ENCODE measurements around the gene SEC61A2. TPM values are rescaled to one million over a fixed set of nuclear protein-coding genes. Genes with fewer than 3 reads are reported as not detected.

The SEC61A2 gene
- total RNA-seq, 1 donor from 2014 or later = 52.7 TPM

DNA sequence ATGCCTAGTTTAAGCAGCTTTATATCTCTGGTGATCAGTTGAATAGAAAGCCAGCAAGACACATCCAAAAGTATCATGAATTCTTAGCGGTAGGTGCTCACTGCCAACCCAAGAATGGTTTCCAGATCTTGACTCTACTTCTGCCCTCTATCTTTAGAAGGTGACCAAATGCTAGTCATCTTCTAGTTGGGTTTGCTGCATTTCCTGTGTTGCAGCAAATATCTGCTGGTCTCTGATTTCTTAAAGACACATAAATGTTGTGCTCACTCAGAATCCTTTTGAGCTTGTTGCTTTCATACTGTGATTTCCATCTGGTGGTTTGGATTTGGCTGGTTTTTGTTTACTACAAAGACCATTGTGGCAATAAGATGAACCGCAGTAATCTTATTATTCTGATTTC lies 68.7 kb downstream of the SEC61A2 start:
- no peak for DNase-seq

DNA sequence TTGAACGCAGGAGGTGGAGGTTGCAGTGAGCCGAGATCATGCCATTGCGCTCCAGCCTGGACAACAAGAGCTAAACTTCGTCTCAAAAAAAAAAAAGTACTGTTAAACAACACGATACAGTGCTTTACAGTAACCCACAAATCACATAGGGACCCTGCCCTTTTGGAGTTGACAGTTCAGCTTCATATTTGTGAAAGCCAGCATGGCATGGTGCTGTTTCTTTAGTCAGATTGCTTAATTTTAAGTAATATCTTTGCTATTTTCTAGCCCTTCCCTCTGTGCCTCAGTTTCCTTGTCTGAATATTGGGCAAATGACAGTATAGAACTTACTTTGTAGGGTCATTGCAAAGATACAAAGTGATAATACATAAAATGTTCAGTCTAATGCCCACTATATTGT lies 71.4 kb downstream of the SEC61A2 start:
- DNase-seq = no peak

DNA sequence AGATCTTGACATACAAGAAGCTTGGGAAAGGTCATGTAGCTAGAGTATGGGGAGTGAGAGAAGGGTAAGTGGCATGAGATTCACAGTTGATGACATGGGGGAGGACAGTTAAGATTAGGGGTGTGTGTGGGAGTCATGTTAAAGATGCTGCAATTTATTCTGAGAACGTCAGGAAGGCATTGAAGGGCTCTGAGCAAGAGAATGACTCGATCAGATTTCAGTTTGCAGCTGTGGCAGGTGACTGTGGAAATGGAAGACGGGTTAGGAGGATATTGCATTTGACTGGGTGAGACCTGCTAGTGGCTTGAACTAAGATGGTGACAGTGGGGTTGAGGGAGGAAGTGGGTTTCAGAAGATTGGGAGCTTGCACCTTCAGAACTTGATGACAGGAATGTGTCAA lies 72.1 kb downstream of the SEC61A2 start:
- DNase-seq = no peak

DNA sequence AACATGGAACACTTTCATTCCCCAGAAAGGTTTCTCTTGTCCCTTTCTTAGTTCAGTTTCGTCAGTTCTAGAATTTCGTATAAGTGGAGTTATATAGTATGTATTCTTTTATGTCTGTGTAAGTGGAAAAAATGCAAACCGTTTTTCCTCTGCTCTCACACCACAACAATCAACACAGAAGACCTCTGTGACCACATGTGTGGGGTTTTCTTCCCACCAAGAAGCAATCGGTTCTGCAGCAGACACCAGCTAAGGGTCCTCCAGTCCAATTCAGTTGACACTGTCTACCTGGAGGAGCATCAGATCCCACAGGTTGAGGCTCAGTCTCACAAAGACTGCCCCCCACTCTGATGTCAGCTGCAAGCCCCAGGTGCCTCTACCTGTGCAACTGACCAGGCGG lies 72.7 kb downstream of the SEC61A2 start:
- no peak for DNase-seq

DNA sequence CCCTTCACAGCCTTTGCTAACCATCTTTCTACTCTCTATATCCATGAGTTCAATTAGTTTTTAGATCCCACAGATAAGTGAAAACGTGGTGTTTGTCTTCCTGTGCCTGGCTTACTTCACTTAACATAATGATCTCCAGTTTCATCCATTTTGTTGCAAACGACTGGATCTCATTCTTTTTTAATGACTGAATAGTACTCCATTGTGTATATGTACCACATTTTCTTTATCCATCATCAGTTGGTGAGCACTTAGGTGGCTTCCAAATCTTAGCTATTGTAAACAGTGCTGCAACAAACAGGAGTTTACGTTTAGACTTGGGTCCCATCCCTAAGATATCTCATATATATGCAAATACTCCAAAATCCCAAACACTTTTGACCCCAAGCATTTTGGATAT lies 75.6 kb downstream of the SEC61A2 start:
- no peak for DNase-seq

DNA sequence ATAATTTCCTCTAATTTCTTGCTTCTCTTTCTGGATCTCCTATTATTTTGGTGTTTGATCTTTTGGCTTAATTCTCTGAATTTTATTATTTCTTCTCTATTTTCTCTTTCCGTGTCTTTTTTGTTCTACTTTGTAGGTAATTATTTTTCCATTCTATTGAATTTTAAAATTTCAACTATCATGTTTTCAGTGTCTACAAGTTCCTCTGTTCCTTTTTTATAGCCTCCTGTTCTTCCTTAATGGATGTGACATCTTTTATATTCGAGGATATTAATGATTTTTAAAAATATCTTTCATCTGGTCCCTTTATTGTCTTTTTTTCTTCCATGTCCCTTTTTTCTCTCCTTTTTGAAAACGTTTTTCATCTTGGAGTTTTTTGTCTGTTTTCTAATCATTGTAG lies 77.6 kb downstream of the SEC61A2 start:
- no peak for DNase-seq

DNA sequence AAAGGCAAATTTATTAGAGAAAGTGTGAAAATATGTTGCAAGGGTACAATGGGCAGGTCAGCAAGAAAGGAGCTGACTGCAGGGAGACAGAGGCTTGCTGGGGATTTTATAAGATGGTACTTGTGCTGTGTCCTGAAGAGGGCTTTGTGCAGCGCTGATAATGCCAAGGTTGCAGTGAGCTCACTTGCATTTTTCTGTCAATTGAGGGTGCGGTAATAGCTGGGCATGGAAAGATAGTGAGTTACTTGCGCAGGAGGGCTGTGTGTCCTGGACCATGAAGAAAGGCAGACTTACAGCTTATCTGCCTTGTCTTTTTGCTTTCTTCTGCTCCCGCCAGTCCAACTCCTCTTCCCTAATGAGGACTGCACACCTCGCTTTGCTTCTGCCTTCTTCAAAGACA lies 79.0 kb downstream of the SEC61A2 start:
- DNase-seq = no peak

DNA sequence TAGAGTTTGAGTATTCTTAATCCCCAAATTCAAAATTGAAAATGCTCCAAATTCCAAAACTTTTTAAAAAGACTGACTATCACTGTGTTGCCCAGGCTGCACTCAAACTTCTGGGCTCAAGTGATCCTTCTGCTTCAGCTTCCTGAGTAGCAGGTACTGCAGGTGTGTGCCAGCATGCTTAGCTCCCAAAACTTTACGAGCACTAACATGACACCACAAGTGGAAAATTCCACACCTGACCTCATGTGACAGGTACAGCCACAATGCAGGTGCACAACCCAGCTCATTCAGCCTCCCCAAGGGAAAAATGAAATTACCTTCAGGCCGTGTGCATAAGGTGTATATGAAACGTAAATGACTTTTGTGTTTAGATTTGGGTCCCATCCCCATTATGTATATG lies 83.0 kb downstream of the SEC61A2 start:
- no peak for DNase-seq

DNA sequence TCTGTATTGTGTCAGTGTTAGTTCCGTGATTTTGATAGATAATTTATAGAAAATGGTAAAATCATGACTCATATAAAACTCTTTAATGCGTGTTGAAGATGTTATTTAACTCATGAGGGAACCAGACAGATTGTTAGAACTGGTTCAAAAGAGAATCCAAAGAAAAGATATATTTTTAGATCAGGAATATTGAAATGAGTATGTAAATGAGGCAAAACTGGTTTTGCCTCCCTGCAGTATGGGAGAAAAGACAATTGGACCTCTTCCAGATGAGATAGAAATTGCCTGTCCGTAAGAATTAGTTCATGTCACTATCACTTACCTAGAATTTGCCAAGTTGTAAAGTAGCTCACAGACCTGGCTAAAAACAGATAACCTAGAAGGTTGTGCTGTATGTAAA lies 84.1 kb downstream of the SEC61A2 start:
- no peak for DNase-seq

DNA sequence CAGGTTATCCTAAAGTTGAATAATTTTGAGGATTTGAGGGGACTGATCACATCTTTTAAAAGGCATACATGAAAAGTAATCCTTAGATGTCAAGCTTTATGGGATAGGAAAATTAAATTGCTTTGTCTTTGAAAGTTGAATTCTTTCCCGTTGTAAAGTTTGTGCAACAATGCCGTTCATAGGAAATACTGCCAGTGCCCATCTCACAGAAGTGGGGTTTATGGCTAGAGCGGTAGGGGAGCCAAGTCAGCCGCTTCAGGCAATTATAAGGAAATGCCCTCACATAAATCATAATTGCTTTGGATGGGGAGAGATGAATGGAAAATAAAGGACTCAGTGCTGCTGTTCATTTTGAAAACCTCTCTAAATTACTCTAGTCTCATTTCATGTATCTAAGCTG lies 84.6 kb downstream of the SEC61A2 start:
- no peak for DNase-seq

DNA sequence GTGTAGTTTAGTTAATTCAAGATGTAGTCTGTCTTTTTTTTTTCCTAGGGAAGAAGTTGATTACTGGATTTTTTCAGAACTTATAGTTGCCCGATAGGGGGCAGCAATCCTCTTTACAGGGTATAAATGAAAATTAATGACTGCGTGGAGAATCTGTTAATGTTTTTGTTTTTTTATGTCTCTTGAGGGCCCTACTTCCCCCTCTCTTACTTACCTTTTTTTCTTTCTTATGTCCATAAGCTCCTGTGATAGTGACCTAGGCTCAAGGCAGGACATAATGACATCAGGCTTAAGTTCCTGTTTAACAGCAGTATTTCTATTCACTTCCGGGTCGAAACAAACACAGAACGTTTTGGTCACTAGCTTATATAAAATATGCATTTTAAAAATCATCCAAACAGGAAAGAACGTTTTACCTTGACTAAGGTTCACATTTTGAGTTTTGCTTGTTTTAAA lies 85.3 kb downstream of the SEC61A2 start:
- DNase-seq = no peak

Small RNAs within 50 kb of the gene (small RNA-seq; reads per million reads assigned to genes)
- gene MIR548AK (not detected), gene RNU6-88P (not detected)

Other genes starting within 250 kb of the SEC61A2 start
- gene UPF2, start 86.9 kb upstream of the SEC61A2 start, total RNA-seq = 21.4 TPM
- 65.4 TPM for gene DHTKD1, start 60.7 kb upstream of the SEC61A2 start, total RNA-seq
- 22.0 TPM for gene NUDT5, start 66.2 kb downstream of the SEC61A2 start, total RNA-seq
- gene CDC123, start 66.5 kb downstream of the SEC61A2 start, total RNA-seq = 105 TPM
- 18.9 TPM for gene CAMK1D, start 219.9 kb downstream of the SEC61A2 start, total RNA-seq

Data from occipital lobe (tissue), 3 donors.